Non-pigmented ciliary epithelial cell (primary cell): ENCODE data around the gene IFITM10.
"Not testable (repeated sequence)": the region's sequence is repeated elsewhere in the genome, so short reads cannot be mapped to it uniquely, and the experiment has no call there.

Source experiments
- DNase-seq: peaks from one replicate; pipeline ENCODE4 v3.0.0-alpha.2; 2010; ENCODE audit warnings: low read depth

Gene IFITM10

GRCh38 chr11:1778141-1778911, 27.9 kb upstream of the IFITM10 start:
- no peak for DNase-seq

- DNase-seq: no peak
These were observed 27.3 kb upstream of the IFITM10 start for GRCh38 chr11:1777737-1778136.

- DNase-seq: no peak
These were observed 26.7 kb upstream of the IFITM10 start for GRCh38 chr11:1776944-1777715.

- DNase-seq: no peak
These were observed 26.0 kb upstream of the IFITM10 start for GRCh38 chr11:1776331-1776851.

GRCh38 chr11:1774886-1775285, 24.5 kb upstream of the IFITM10 start:
- no peak for DNase-seq

GRCh38 chr11:1773994-1774550, 23.7 kb upstream of the IFITM10 start:
- no peak for DNase-seq

GRCh38 chr11:1773131-1773993, 23.0 kb upstream of the IFITM10 start:
- no peak for DNase-seq

GRCh38 chr11:1772270-1773130, 22.1 kb upstream of the IFITM10 start:
- DNase-seq: peak; percentile 71

GRCh38 chr11:1771700-1772099, 21.3 kb upstream of the IFITM10 start:
- DNase-seq: no peak

- no peak for DNase-seq
These were observed 20.9 kb upstream of the IFITM10 start for GRCh38 chr11:1771273-1771672.

- DNase-seq: no peak
These were observed 20.1 kb upstream of the IFITM10 start for GRCh38 chr11:1770528-1770927.

- no peak for DNase-seq
These were observed 19.7 kb upstream of the IFITM10 start for GRCh38 chr11:1770061-1770460.

GRCh38 chr11:1769304-1769936, 19.0 kb upstream of the IFITM10 start:
- not testable (repeated sequence) for DNase-seq

- DNase-seq: no peak
These were observed 17.7 kb upstream of the IFITM10 start for GRCh38 chr11:1768141-1768469.

- DNase-seq: no peak
These were observed 17.2 kb upstream of the IFITM10 start for GRCh38 chr11:1767399-1768140.

- no peak for DNase-seq
These were observed 16.5 kb upstream of the IFITM10 start for GRCh38 chr11:1766719-1767398.

- DNase-seq: no peak
These were observed 15.7 kb upstream of the IFITM10 start for GRCh38 chr11:1765871-1766718.
